K562 (cell line): ENCODE results near the gene TFE3. TPM values are rescaled to one million over a fixed set of nuclear protein-coding genes. Genes with fewer than 3 reads are reported as not detected.

Source experiments
- BRCA1 ChIP-seq, 2 experiments: fragments of 450-650 bp in 1 of 2; sonication (generic) in 1 of 2; formaldehyde crosslinking in 1 of 2; IDR thresholded peaks; 2 replicates each; pipeline versions ENCODE4 v1.5.0 to v1.6.1; 2017 to 2020; ENCODE audit warnings: mild to moderate bottlenecking in 1 of 2, missing genetic modification reagents in 1 of 2
- CAMTA2 ChIP-seq: fragments of 250-450 bp; sonication (Bioruptor Pico); conservative IDR thresholded peaks from 2 replicates; pipeline ENCODE4 v1.5.1; 2022
- CEBPB ChIP-seq: fragments of 450-650 bp; IDR thresholded peaks from 2 replicates; pipeline ENCODE4 v1.6.1; 2016; ENCODE audit warnings: missing genetic modification characterization, missing compliant biosample characterization
- CSDE1 ChIP-seq, 2 experiments: fragments of 450-650 bp; IDR thresholded peaks; 2 replicates each; pipeline ENCODE4 v1.6.1; 2016; ENCODE audit warnings: mild to moderate bottlenecking in 1 of 2
- DACH1 ChIP-seq: fragments of 450-650 bp; IDR thresholded peaks from 2 replicates; pipeline ENCODE4 v1.6.1; 2018; ENCODE audit not compliant: partially characterized antibody
- DPF2 ChIP-seq: fragments of 450-650 bp; IDR thresholded peaks from 2 replicates; pipeline ENCODE4 v1.6.1; 2016
- FOXJ2 ChIP-seq: fragments of 200-800 bp; sonication (Bioruptor generic); IDR thresholded peaks from 2 replicates; pipeline ENCODE4 v1.6.1; 2016; ENCODE audit warnings: missing genetic modification characterization, missing compliant biosample characterization
- GTF2A2 ChIP-seq: IDR thresholded peaks from 2 replicates; pipeline ENCODE4 v1.6.1; 2016; ENCODE audit warnings: mild to moderate bottlenecking, missing genetic modification characterization, missing compliant biosample characterization
- LEF1 ChIP-seq: fragments of 450-650 bp; IDR thresholded peaks from 2 replicates; pipeline ENCODE4 v1.6.1; 2016; ENCODE audit warnings: mild to moderate bottlenecking
- MYC ChIP-seq, 2 experiments: fragments of 250-450 bp in 1 of 2; sonication (Bioruptor Pico) in 1 of 2; IDR thresholded peaks; 2 replicates each; pipeline versions ENCODE4 v1.5.1 to v1.6.1; 2012 to 2021; ENCODE audit warnings: low read depth in 2 of 2, borderline replicate concordance in 1 of 2, improper control_type of control experiment in 1 of 2, low read length in 1 of 2, mild to moderate bottlenecking in 1 of 2, moderate library complexity in 1 of 2
- RAD51 ChIP-seq: fragments of 450-650 bp; IDR thresholded peaks from 2 replicates; pipeline ENCODE4 v1.7.1; 2016; ENCODE audit warnings: low read depth, mild to moderate bottlenecking, borderline replicate concordance
- RBFOX2 ChIP-seq: fragments of 200-400 bp; formaldehyde crosslinking; IDR thresholded peaks from 2 replicates; pipeline ENCODE4 v1.6.1; 2017; ENCODE audit warnings: low read depth, mild to moderate bottlenecking, low read length, moderate library complexity
- RCOR1 ChIP-seq, 2 experiments: IDR thresholded peaks; 2 replicates each; pipeline ENCODE4 v1.6.1; 2012; ENCODE audit warnings: low read depth in 2 of 2, low read length in 2 of 2, borderline replicate concordance in 1 of 2, improper control_type of control experiment in 1 of 2
- RNF2 ChIP-seq: sonication (generic); IDR thresholded peaks from 2 replicates; pipeline ENCODE4 v1.6.1; 2016
- SETDB1 ChIP-seq: IDR thresholded peaks from one replicate; pipeline ENCODE4 v1.6.1; 2012; ENCODE audit warnings: low read length, control low read depth, inconsistent platforms
- SP2 ChIP-seq: IDR thresholded peaks from 2 replicates; pipeline ENCODE4 v1.6.1; 2011; ENCODE audit warnings: mild to moderate bottlenecking, low read depth, low read length, moderate library complexity; ENCODE audit not compliant: poor library complexity, severe bottlenecking; ENCODE audit errors: extremely low read depth
- TFAP4 ChIP-seq: sonication (generic); formaldehyde crosslinking; IDR thresholded peaks from 2 replicates; pipeline ENCODE4 v1.8.0; 2022; ENCODE audit warnings: missing genetic modification reagents, mild to moderate bottlenecking, moderate library complexity, borderline replicate concordance
- ZNF143 ChIP-seq: sonication (generic); formaldehyde crosslinking; IDR thresholded peaks from 2 replicates; pipeline ENCODE4 v1.9.0; 2022; ENCODE audit warnings: mild to moderate bottlenecking, missing genetic modification reagents
- ZNF146 ChIP-seq: IDR thresholded peaks from one replicate; pipeline ENCODE4 v1.6.1; 2018; ENCODE audit warnings: missing compliant biosample characterization; ENCODE audit not compliant: unreplicated experiment
- ZNF174 ChIP-seq: fragments of 250-450 bp; sonication (Bioruptor Pico); IDR thresholded peaks from 2 replicates; pipeline ENCODE4 v1.4.0; 2020; ENCODE audit warnings: mild to moderate bottlenecking
- ZNF354B ChIP-seq: fragments of 250-450 bp; sonication (Bioruptor Pico); IDR thresholded peaks from 2 replicates; pipeline ENCODE4 v1.4.0; 2020
- ZNF398 ChIP-seq: fragments of 250-450 bp; sonication (Bioruptor Pico); IDR thresholded peaks from 2 replicates; pipeline ENCODE4 v1.8.0; 2021; ENCODE audit warnings: moderate library complexity, mild to moderate bottlenecking, inconsistent platforms
- ZNF655 ChIP-seq: fragments of 250-450 bp; sonication (Bioruptor Pico); IDR thresholded peaks from 2 replicates; pipeline ENCODE4 v1.5.0; 2021
- ZNF717 ChIP-seq: fragments of 250-450 bp; sonication (Bioruptor Pico); IDR thresholded peaks from 2 replicates; pipeline ENCODE4 v1.5.0; 2021
- ZNF76 ChIP-seq: fragments of 250-450 bp; sonication (Bioruptor Pico); IDR thresholded peaks from 2 replicates; pipeline ENCODE4 v1.4.0; 2020; ENCODE audit warnings: mild to moderate bottlenecking, moderate library complexity, borderline replicate concordance
- ZNF780A ChIP-seq: fragments of 250-450 bp; sonication (Bioruptor Pico); IDR thresholded peaks from 2 replicates; pipeline ENCODE4 v1.5.0; 2021; ENCODE audit warnings: mild to moderate bottlenecking
- ZNF79 ChIP-seq: fragments of 250-450 bp; sonication (Bioruptor Pico); IDR thresholded peaks from 2 replicates; pipeline ENCODE4 v1.4.0; 2020; ENCODE audit warnings: low read depth, mild to moderate bottlenecking, moderate library complexity
- polyA plus RNA-seq, 8 experiments: library from polyadenylated mRNA; depleted of rRNA in 4 of 8; stranded (reverse) in 5 of 8; unstranded in 3 of 8; fragments of >200 nt; fragmentation: Nextera tagmentation in 2 of 8; fragmentation: Illumina TruSeq in 1 of 8; extraction: Ambion mirVana in 2 of 8; extraction: Trizol in 1 of 8; gene quantifications; 2 replicates each; pipeline versions ENCODE4 v1.2.1 to v1.2.3, GENCODE V29; 2011 to 2014; ENCODE audit warnings: inconsistent platforms in 1 of 8, missing spikeins in 1 of 8
- total RNA-seq, 7 experiments: library from RNA; depleted of rRNA in 6 of 7; stranded (reverse); fragments of >200 nt in 6 of 7; fragmentation: Illumina TruSeq in 2 of 7; extraction: Trizol in 2 of 7; gene quantifications; 2 replicates each; pipeline versions ENCODE4 v1.2.1 to v1.2.3, GENCODE V29; 2011 to 2021; ENCODE audit warnings: low replicate concordance in 1 of 7

The TFE3 gene
- total and polyA plus RNA-seq, 9 of the 15 experiments (the other 6 are each of a cell fraction or from before 2014, with no cell fraction given), result 1.9 to 20.3 (median 11.9) TPM

- TF ChIP-seq ZNF717 (CRISPR knock-in tag), result no peak
- peak; percentile 81 for TF ChIP-seq DPF2
- no peak for TF ChIP-seq RNF2
- peak; percentile 54 for TF ChIP-seq DACH1
- TF ChIP-seq SETDB1, result no peak
- no peak for TF ChIP-seq ZNF655
- no peak for TF ChIP-seq ZNF354B (CRISPR knock-in tag)
- no peak for TF ChIP-seq GTF2A2 (tag)
- TF ChIP-seq ZNF146 (CRISPR knock-in tag), result no peak
- TF ChIP-seq CAMTA2 (CRISPR knock-in tag), result no peak
- TF ChIP-seq LEF1, result peak; percentile 27; the same call in 1 of the 2 replicates
- TF ChIP-seq SP2, result no peak
- TF ChIP-seq RBFOX2, result no peak
- TF ChIP-seq TFAP4, result peak; percentile 16; the same call in 1 of the 2 replicates
- no peak for TF ChIP-seq ZNF76
- no peak for TF ChIP-seq BRCA1 (IDR thresholded peaks at IDR 0.05)
- TF ChIP-seq BRCA1 (CRISPR knock-in tag; IDR thresholded peaks at IDR 0.05), result no peak
- no peak for TF ChIP-seq ZNF174
- TF ChIP-seq ZNF79 (CRISPR knock-in tag), result no peak
- no peak for TF ChIP-seq RAD51
- TF ChIP-seq FOXJ2, result no peak
- TF ChIP-seq ZNF780A (CRISPR knock-in tag), result no peak
- no peak for TF ChIP-seq ZNF143 (CRISPR knock-in tag)
- TF ChIP-seq ZNF398 (CRISPR knock-in tag), result no peak
- peak; percentile 99 for TF ChIP-seq CEBPB (tag)
- TF ChIP-seq RCOR1 (IDR thresholded peaks at IDR 0.05; ENCODE audit: borderline replicate concordance in 1 of 2, low read depth in 2 of 2, low read length in 2 of 2), result peak in 1 of 2 experiments; percentile 60; a peak in 2 of 4 replicates
- no peak for TF ChIP-seq CSDE1 (IDR thresholded peaks at IDR 0.05)
- TF ChIP-seq MYC (IDR thresholded peaks at IDR 0.05; ENCODE audit: low read depth, low read length), result peak; percentile 35; the same call in 1 of the 2 replicates
- TF ChIP-seq MYC (CRISPR knock-in tag; IDR thresholded peaks at IDR 0.05; ENCODE audit: borderline replicate concordance, low read depth), result no peak
Measured at GRCh38 chrX:49039598-49040375, 3.4 kb downstream of the TFE3 start (continued).
